CD4-positive, alpha-beta T cell (primary cell): ENCODE results near the gene CCDC194. TPM values are rescaled to one million over a fixed set of nuclear protein-coding genes. Genes with fewer than 3 reads are reported as not detected.
"Not testable (repeated sequence)": the region's sequence is repeated elsewhere in the genome, so short reads cannot be mapped to it uniquely, and the experiment has no call there.

Experiments
- ATAC-seq: fragments of 200-7000 bp; cut with Tn5 transposase; one replicate; pipeline ENCODE4 v1.10.0; 2022; ENCODE audit warnings: mild to moderate bottlenecking; ENCODE audit not compliant: poor library complexity
- CTCF ChIA-PET: fragments of 350-600 bp; sonication (Branson Sonifier 250); formaldehyde crosslinking; loops from one replicate; lab custom pipeline; 2021; ENCODE audit warnings: antibody characterized with exemption, inconsistent platforms; lab: Charles Lee
- POLR2A ChIA-PET: fragments of 350-600 bp; sonication (Branson Sonifier 250); formaldehyde crosslinking; loops from one replicate; lab custom pipeline; 2021; ENCODE audit warnings: antibody characterized with exemption, inconsistent platforms; lab: Charles Lee
- DNase-seq, 14 experiments: peaks; one replicate each; pipeline ENCODE4 v3.0.0-alpha.2; 2013 to 2020; ENCODE audit warnings: mixed read lengths in 2 of 14
- H3K27ac ChIP-seq, 2 donors: one replicate each; pipeline versions ENCODE4 v1.5.1 to v1.7.0; 2013; ENCODE audit warnings: low read length in 2 of 2, low read depth in 1 of 2, mild to moderate bottlenecking in 1 of 2
- H3K27me3 ChIP-seq, 2 experiments: 1 replicate in 1 of 2; 2 replicates in 1 of 2; pipeline versions ENCODE4 v1.6.1 to v1.7.0; 2013; ENCODE audit warnings: low read length in 2 of 2, control low read depth in 1 of 2, mild to moderate bottlenecking in 1 of 2, moderate library complexity in 1 of 2; ENCODE audit not compliant: insufficient read depth in 2 of 2, control insufficient read depth in 1 of 2
- H3K36me3 ChIP-seq: one replicate; pipeline ENCODE4 v1.6.1; 2013; ENCODE audit warnings: low read length, control low read depth; ENCODE audit not compliant: insufficient read depth
- H3K4me1 ChIP-seq: one replicate; pipeline ENCODE4 v1.6.1; 2013; ENCODE audit warnings: low read length, control low read depth; ENCODE audit not compliant: insufficient read depth
- H3K4me3 ChIP-seq: one replicate; pipeline ENCODE4 v1.5.1; 2013; ENCODE audit warnings: mild to moderate bottlenecking, low read length, moderate library complexity
- H3K9me3 ChIP-seq, 2 experiments: 1 replicate in 1 of 2; 2 replicates in 1 of 2; pipeline versions ENCODE4 v1.6.1 to v1.7.0; 2013; ENCODE audit warnings: low read length in 2 of 2, mild to moderate bottlenecking in 2 of 2, control low read depth in 1 of 2, moderate library complexity in 1 of 2; ENCODE audit not compliant: control insufficient read depth in 1 of 2, insufficient read depth in 1 of 2
- H3K27ac Mint-ChIP-seq: one replicate; pipeline ENCODE4 v1.8.0; 2020; ENCODE audit warnings: mixed read lengths
- H3K27me3 Mint-ChIP-seq: one replicate; pipeline ENCODE4 v1.8.0; 2021; ENCODE audit warnings: mixed read lengths
- H3K36me3 Mint-ChIP-seq: one replicate; pipeline ENCODE4 v1.8.0; 2021; ENCODE audit warnings: low read depth, mixed read lengths
- H3K4me1 Mint-ChIP-seq: one replicate; pipeline ENCODE4 v1.8.0; 2021; ENCODE audit warnings: low read depth, mixed read lengths
- H3K4me3 Mint-ChIP-seq: one replicate; pipeline ENCODE4 v1.8.0; 2020; ENCODE audit warnings: mild to moderate bottlenecking, mixed read lengths
- H3K9me3 Mint-ChIP-seq: one replicate; pipeline ENCODE4 v1.8.0; 2020; ENCODE audit warnings: mixed read lengths
- CTCF ChIP-seq: fragments of 200-600 bp; IDR thresholded peaks from one replicate; pipeline ENCODE4 v1.8.0; 2022; ENCODE audit warnings: antibody characterized with exemption, mild to moderate bottlenecking
- intact Hi-C, 2 experiments: fragments of 100-400 bp; cut with DNase I in 1 of 2; cut with micrococcal nuclease in 1 of 2; formaldehyde crosslinking; loops; one replicate each; pipeline versions ENCODE4 v1.15.1 to v1.9.0; 2023 to 2025; cut with DNase I, micrococcal nuclease
- total RNA-seq, 174 experiments: library from RNA in 2 of 174; stranded (reverse) in 2 of 174; gene quantifications; one replicate each; pipeline ENCODE4 v1.2.3 and lab custom pipeline; 2021 to 2026

Gene CCDC194
- total RNA-seq, 2 experiments from 2014 or later, result not detected

GRCh38 chr19:17376935-17377600, 16.9 kb downstream of the CCDC194 start, which contains the start of gene PLVAP:
Gene PLVAP, minus strand, starts transcription at chr19:17377342. Its CDS starts 54 bp downstream, at chr19:17377288.
- Histone ChIP-seq H3K9me3 (peaks cover 0 to 8% of the 10 kb centered on the region in 2 experiments), H3K36me3 (no peaks in the 10 kb centered on the region), H3K4me1 (no peaks in the 10 kb centered on the region), H3K4me3 (no peak within 1 kb of the TSS), H3K27me3 (peaks cover 3 to 4% of the 10 kb centered on the region in 2 experiments), H3K27ac (no peak within 1 kb of the TSS)
- ChIA-PET POLR2A (no interaction called here), CTCF (interaction anchor here (0.7 to 1.2 kb wide), 2 partner anchors 9 to 24 kb away, joined by 3 read pairs; no protein-coding TSS in a partner anchor)
- H3K4me3 Mint-ChIP-seq, result no peak within 1 kb of the TSS
- no peak for DNase-seq
- ATAC-seq, result no peak
- H3K4me1 Mint-ChIP-seq, result no peaks in the 10 kb centered on the region
- peaks cover 2% of the 10 kb centered on the region for H3K9me3 Mint-ChIP-seq
- H3K27me3 Mint-ChIP-seq, result peaks cover 3% of the 10 kb centered on the region
- no peaks in the 10 kb centered on the region for H3K36me3 Mint-ChIP-seq
- no peak for TF ChIP-seq CTCF
- intact Hi-C loops, result no loop called here
- no peak within 1 kb of the TSS for H3K27ac Mint-ChIP-seq

- TF ChIP-seq CTCF, result no peak
These were observed 23.9 kb downstream of the CCDC194 start for GRCh38 chr19:17370026-17370587.

GRCh38 chr19:17365361-17365760, 28.6 kb downstream of the CCDC194 start:
- DNase-seq (no peak), ATAC-seq (no peak)
- CTCF ChIA-PET, result no interaction called here
- Histone ChIP-seq H3K27me3 (no peaks in the 10 kb centered on the region), H3K36me3 (no peaks in the 10 kb centered on the region), H3K4me3 (no peak overlapping the region), H3K27ac (no peak overlapping the region), H3K4me1 (no peaks in the 10 kb centered on the region), H3K9me3 (no peaks in the 10 kb centered on the region)
- Mint-ChIP-seq H3K9me3 (no peaks in the 10 kb centered on the region), H3K4me1 (no peaks in the 10 kb centered on the region), H3K27me3 (peaks cover 4% of the 10 kb centered on the region), H3K36me3 (no peaks in the 10 kb centered on the region), H3K4me3 (no peak overlapping the region), H3K27ac (no peak overlapping the region)
- POLR2A ChIA-PET, result no interaction called here
- intact Hi-C loops, result no loop called here
- no peak for TF ChIP-seq CTCF

More at GRCh38 chr19:17370026-17370587, 23.9 kb downstream of the CCDC194 start:
- POLR2A ChIA-PET, result no interaction called here
- H3K27me3 ChIP-seq, result no peaks in the 10 kb centered on the region
- Mint-ChIP-seq H3K36me3 (no peaks in the 10 kb centered on the region), H3K4me3 (no peak overlapping the region), H3K9me3 (no peaks in the 10 kb centered on the region), H3K4me1 (no peaks in the 10 kb centered on the region), H3K27me3 (peaks cover 5% of the 10 kb centered on the region), H3K27ac (no peak overlapping the region)
- H3K36me3 ChIP-seq, result no peaks in the 10 kb centered on the region
- no peaks in the 10 kb centered on the region for H3K4me1 ChIP-seq
- ATAC-seq (no peak), DNase-seq (peak in 3 of 14 experiments; percentile 15 to 54 (median 45))
- no peaks in the 10 kb centered on the region for H3K9me3 ChIP-seq
- H3K4me3 ChIP-seq, result no peak overlapping the region
- intact Hi-C loops, result no loop called here
- H3K27ac ChIP-seq, result no peak overlapping the region
- CTCF ChIA-PET, result no interaction called here

GRCh38 chr19:17363852-17364605, 30.0 kb downstream of the CCDC194 start:
- H3K4me1 Mint-ChIP-seq, POLR2A ChIA-PET, H3K36me3 Mint-ChIP-seq, H3K27me3 Mint-ChIP-seq, intact Hi-C loops, H3K27me3 ChIP-seq, H3K27ac ChIP-seq, H3K27ac Mint-ChIP-seq, H3K4me3 ChIP-seq, DNase-seq, H3K4me1 ChIP-seq, CTCF ChIA-PET, H3K4me3 Mint-ChIP-seq, ATAC-seq, H3K9me3 Mint-ChIP-seq, H3K9me3 ChIP-seq, H3K36me3 ChIP-seq: not testable (repeated sequence)
